ENCODE results near the gene ZDHHC11B. TPM values are rescaled to one million over a fixed set of nuclear protein-coding genes. Genes with fewer than 3 reads are reported as not detected.

The ZDHHC11B gene
- polyA plus RNA-seq, 1 donor (not counting 4 experiments of a cell fraction or from before 2014, with no cell fraction given): 0.18 TPM

DNA sequence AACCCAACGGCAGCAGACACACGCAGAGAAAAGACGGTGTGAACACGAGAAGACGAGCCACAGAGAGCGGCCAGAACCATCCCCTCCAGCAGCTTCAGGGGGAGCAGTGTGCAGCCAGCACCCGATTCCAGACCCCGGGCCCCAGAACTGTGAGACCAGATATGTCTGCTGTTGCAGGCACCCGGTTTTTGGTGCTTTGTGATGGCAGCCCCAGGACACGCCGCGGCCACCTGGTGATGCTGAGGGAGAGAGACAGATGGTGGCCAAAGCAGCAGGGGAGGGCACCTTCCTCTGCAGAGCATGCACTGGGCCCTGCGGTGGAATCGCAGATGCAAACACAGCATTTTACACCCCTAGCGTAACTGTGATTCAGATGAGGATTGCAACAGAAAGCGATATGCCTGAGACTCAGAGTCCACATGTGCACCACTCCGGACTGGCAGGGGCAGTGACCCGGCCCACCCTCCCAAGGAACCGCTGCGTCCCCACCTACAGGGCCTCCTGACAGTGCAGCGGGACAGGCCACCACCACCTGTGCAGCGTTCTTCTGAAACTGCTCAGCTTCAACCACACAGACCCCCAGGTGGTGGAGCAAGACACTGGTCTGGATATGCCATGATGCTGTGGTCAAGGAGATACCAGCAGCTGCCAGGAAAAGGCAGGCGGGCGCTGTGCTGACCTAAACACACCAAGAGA lies 24.0 kb downstream of the ZDHHC11B start:
- H3K9me1 ChIP-seq (ENCODE audit: control insufficient read depth, extremely low read depth, insufficient read depth, low read length): no peaks in the 10 kb centered on the region
- no peak overlapping the region for H3K4me2 ChIP-seq (ENCODE audit: control insufficient read depth, extremely low read depth, insufficient read depth, low read depth, low read length)
- H2AFZ ChIP-seq (ENCODE audit: control insufficient read depth, low read length): no peak overlapping the region
- H3K4me1 ChIP-seq (ENCODE audit: control insufficient read depth, extremely low read depth, insufficient read depth, low read length): peaks cover 4% of the 10 kb centered on the region
- no peaks in the 10 kb centered on the region for H3K36me3 ChIP-seq (ENCODE audit: control insufficient read depth in 2 of 2, extremely low read depth in 1 of 2, insufficient read depth in 2 of 2, low read length in 2 of 2)
- H3K9me3 ChIP-seq (ENCODE audit: control insufficient read depth, low read depth, low read length): no peaks in the 10 kb centered on the region
- H3K79me2 ChIP-seq (ENCODE audit: control insufficient read depth, insufficient read depth, low read length): no peaks in the 10 kb centered on the region
- no peak overlapping the region for H3K27ac ChIP-seq (ENCODE audit: control insufficient read depth, insufficient read depth, low read length)
- H3K9ac ChIP-seq (ENCODE audit: control insufficient read depth, extremely low read depth, insufficient read depth, low read length): no peak overlapping the region
- no peak overlapping the region for H3K4me3 ChIP-seq (ENCODE audit: control insufficient read depth in 2 of 3, extremely low read depth in 1 of 3, insufficient read depth in 2 of 3, low read depth in 1 of 3, low read length in 3 of 3)
- FAIRE-seq (no peak), DNase-seq (ENCODE audit: low read depth, low spot score) (no peak)
- peaks cover 35% of the 10 kb centered on the region for H3K27me3 ChIP-seq (ENCODE audit: control insufficient read depth, extremely low read depth, insufficient read depth, low read length)
- H4K20me1 ChIP-seq (ENCODE audit: control insufficient read depth, extremely low read depth, insufficient read depth, low read length): peaks cover 4% of the 10 kb centered on the region
- dilution Hi-C loops (cut with MboI; ENCODE audit: extremely low pct_ligation_motif_present, low sequenced_read_pairs): no loop called here
- TF ChIP-seq, protein P1, sequence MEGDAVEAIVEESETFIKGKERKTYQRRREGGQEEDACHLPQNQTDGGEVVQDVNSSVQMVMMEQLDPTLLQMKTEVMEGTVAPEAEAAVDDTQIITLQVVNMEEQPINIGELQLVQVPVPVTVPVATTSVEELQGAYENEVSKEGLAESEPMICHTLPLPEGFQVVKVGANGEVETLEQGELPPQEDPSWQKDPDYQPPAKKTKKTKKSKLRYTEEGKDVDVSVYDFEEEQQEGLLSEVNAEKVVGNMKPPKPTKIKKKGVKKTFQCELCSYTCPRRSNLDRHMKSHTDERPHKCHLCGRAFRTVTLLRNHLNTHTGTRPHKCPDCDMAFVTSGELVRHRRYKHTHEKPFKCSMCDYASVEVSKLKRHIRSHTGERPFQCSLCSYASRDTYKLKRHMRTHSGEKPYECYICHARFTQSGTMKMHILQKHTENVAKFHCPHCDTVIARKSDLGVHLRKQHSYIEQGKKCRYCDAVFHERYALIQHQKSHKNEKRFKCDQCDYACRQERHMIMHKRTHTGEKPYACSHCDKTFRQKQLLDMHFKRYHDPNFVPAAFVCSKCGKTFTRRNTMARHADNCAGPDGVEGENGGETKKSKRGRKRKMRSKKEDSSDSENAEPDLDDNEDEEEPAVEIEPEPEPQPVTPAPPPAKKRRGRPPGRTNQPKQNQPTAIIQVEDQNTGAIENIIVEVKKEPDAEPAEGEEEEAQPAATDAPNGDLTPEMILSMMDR (optimal IDR thresholded peaks at IDR 0.05 in 1 of 3, IDR thresholded peaks at IDR 0.05 in 1 of 3, conservative IDR thresholded peaks at IDR 0.05 in 1 of 3; ENCODE audit: extremely low read depth in 1 of 3, insufficient read depth in 2 of 3, low read length in 3 of 3): no peak
- no peak for TF ChIP-seq EZH2 (IDR thresholded peaks at IDR 0.05; ENCODE audit: low read length)

DNA sequence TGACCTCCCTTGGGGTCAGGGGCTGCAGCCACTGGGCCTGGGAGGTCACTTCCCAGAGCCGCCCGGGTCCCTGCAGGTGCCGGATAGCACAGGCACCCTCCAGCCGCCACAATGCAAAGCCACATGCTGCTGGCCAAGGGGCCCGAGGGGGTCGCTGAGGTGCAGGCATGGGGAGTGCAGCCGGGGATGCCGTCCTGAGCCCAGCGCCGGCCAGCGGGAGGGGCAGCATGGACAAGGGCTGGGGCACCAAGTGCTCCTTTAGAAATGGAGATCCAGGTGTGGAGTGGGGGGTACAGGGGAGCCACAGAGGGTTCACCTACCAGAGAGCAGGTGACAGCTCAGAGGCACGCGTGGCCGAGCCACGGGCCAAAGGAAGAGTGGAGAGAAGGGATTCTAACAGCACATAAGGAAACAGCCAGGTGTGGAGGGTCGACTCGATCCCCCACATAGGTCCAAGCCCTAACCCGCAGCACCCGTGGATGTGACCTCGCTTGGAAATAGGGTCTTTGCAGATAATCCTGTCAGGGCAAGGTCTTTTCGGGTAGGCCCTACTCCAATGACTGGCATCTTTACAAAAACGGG lies 24.7 kb downstream of the ZDHHC11B start:
- H3K9me1 ChIP-seq (ENCODE audit: control insufficient read depth, extremely low read depth, insufficient read depth, low read length): no peaks in the 10 kb centered on the region
- H3K79me2 ChIP-seq (ENCODE audit: control insufficient read depth, insufficient read depth, low read length): no peaks in the 10 kb centered on the region
- peaks cover 4% of the 10 kb centered on the region for H3K4me1 ChIP-seq (ENCODE audit: control insufficient read depth, extremely low read depth, insufficient read depth, low read length)
- H3K36me3 ChIP-seq (ENCODE audit: control insufficient read depth in 2 of 2, extremely low read depth in 1 of 2, insufficient read depth in 2 of 2, low read length in 2 of 2): no peaks in the 10 kb centered on the region
- no peak for TF ChIP-seq EZH2 (IDR thresholded peaks at IDR 0.05; ENCODE audit: low read length)
- TF ChIP-seq, protein P1 (optimal IDR thresholded peaks at IDR 0.05 in 1 of 3, IDR thresholded peaks at IDR 0.05 in 1 of 3, conservative IDR thresholded peaks at IDR 0.05 in 1 of 3; ENCODE audit: extremely low read depth in 1 of 3, insufficient read depth in 2 of 3, low read length in 3 of 3): no peak
- H3K4me2 ChIP-seq (ENCODE audit: control insufficient read depth, extremely low read depth, insufficient read depth, low read depth, low read length): no peak overlapping the region
- H4K20me1 ChIP-seq (ENCODE audit: control insufficient read depth, extremely low read depth, insufficient read depth, low read length): peaks cover 4% of the 10 kb centered on the region
- no peak overlapping the region for H3K4me3 ChIP-seq (ENCODE audit: control insufficient read depth in 2 of 3, extremely low read depth in 1 of 3, insufficient read depth in 2 of 3, low read depth in 1 of 3, low read length in 3 of 3)
- H3K27ac ChIP-seq (ENCODE audit: control insufficient read depth, insufficient read depth, low read length): no peak overlapping the region
- no peak overlapping the region for H2AFZ ChIP-seq (ENCODE audit: control insufficient read depth, low read length)
- FAIRE-seq: no peak
- peaks cover 35% of the 10 kb centered on the region for H3K27me3 ChIP-seq (ENCODE audit: control insufficient read depth, extremely low read depth, insufficient read depth, low read length)
- no peak overlapping the region for H3K9ac ChIP-seq (ENCODE audit: control insufficient read depth, extremely low read depth, insufficient read depth, low read length)
- dilution Hi-C loops (cut with MboI; ENCODE audit: extremely low pct_ligation_motif_present, low sequenced_read_pairs): no loop called here
- no peaks in the 10 kb centered on the region for H3K9me3 ChIP-seq (ENCODE audit: control insufficient read depth, low read depth, low read length)
- DNase-seq (ENCODE audit: low read depth, low spot score): no peak

All from keratinocyte (primary cell).